DOHH2 (cell line): ENCODE measurements around the gene POLR3K.

Experiments used
- H3F3A ChIP-seq: fragments of 200-600 bp; sonication (generic), shearing (Covaris generic); 2 replicates; pipeline ENCODE4 v1.6.0; 2016; ENCODE audit warnings: antibody characterized with exemption, mild to moderate bottlenecking; ENCODE audit not compliant: control insufficient read depth, insufficient read depth
- H3K27ac ChIP-seq: fragments of 200-600 bp; sonication (generic); 2 replicates; pipeline ENCODE4 v1.5.1; 2014; ENCODE audit warnings: low read depth, mild to moderate bottlenecking, low read length, moderate library complexity
- H3K27me3 ChIP-seq: fragments of 200-600 bp; sonication (generic); 2 replicates; pipeline ENCODE4 v1.6.1; 2014; ENCODE audit warnings: mild to moderate bottlenecking, low read length, mixed read lengths; ENCODE audit not compliant: control insufficient read depth
- H3K36me3 ChIP-seq: fragments of 200-600 bp; sonication (generic); 2 replicates; pipeline ENCODE4 v1.6.1; 2014; ENCODE audit warnings: mild to moderate bottlenecking, low read length, moderate library complexity, mixed read lengths; ENCODE audit not compliant: control insufficient read depth
- H3K4me1 ChIP-seq: fragments of 200-600 bp; sonication (generic); 2 replicates; pipeline ENCODE4 v1.6.1; 2014; ENCODE audit warnings: mild to moderate bottlenecking, low read length, mixed read lengths; ENCODE audit not compliant: control insufficient read depth
- H3K4me2 ChIP-seq: fragments of 200-600 bp; sonication (generic); 2 replicates; pipeline ENCODE4 v1.6.0; 2014; ENCODE audit warnings: mild to moderate bottlenecking, low read length, moderate library complexity
- H3K4me3 ChIP-seq: fragments of 200-600 bp; sonication (generic); 2 replicates; pipeline ENCODE4 v1.5.1; 2014; ENCODE audit warnings: mild to moderate bottlenecking, low read length, mixed read lengths
- H3K79me2 ChIP-seq: fragments of 200-600 bp; sonication (generic); 2 replicates; pipeline ENCODE4 v1.6.1; 2014; ENCODE audit warnings: mild to moderate bottlenecking, low read length, mixed read lengths; ENCODE audit not compliant: control insufficient read depth
- H3K9me2 ChIP-seq: fragments of 200-600 bp; sonication (generic); replicated peaks from 2 replicates; pipeline ENCODE4 v1.6.1; 2014; ENCODE audit warnings: mild to moderate bottlenecking, low read length, mixed read lengths; ENCODE audit not compliant: control insufficient read depth
- H3K9me3 ChIP-seq: fragments of 200-600 bp; sonication (generic); 2 replicates; pipeline ENCODE4 v1.6.1; 2014; ENCODE audit warnings: antibody characterized with exemption, low read length, mixed read lengths; ENCODE audit not compliant: control insufficient read depth, insufficient read depth
- H4K20me1 ChIP-seq: fragments of 200-600 bp; sonication (generic); 2 replicates; pipeline ENCODE4 v1.6.0; 2014; ENCODE audit warnings: low read depth, mild to moderate bottlenecking, antibody characterized with exemption, low read length, moderate library complexity; ENCODE audit not compliant: control insufficient read depth, insufficient read depth
- EZH2phosphoT487 ChIP-seq: fragments of 200-600 bp; sonication (generic); IDR thresholded peaks from 2 replicates; pipeline ENCODE4 v1.6.1; 2017; ENCODE audit warnings: borderline replicate concordance, mild to moderate bottlenecking, antibody characterized with exemption, low read length, moderate library complexity, mixed read lengths
- TF ChIP-seq, protein P1 (sequence below): fragments of 200-600 bp; sonication (generic); IDR thresholded peaks from one replicate; pipeline ENCODE4 v1.5.1; 2014; ENCODE audit warnings: antibody characterized with exemption, mild to moderate bottlenecking, low read depth, low read length; ENCODE audit not compliant: poor library complexity, severe bottlenecking

Gene POLR3K

DNA sequence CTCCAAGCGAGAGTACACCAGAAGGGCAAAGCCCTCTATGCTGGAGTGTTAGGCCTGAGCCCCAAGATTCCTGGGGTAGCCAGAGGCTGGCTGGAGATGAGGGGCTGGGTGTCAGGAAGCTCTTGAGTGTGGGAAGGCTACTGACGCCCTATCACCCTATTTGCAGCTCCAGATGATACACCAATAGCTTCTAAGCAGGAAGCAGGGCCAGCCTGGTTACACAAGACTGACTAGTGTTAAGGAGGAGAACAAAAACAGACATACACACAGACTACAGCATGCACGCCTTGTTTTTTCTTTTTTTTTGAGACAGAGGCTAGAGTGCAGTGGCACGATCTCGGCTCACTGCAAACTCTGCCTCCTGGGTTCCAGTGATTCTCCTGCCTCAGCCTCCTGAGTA is 15.9 kb downstream of the POLR3K start:
- no peak overlapping the region for H3K27ac ChIP-seq
- peaks cover 50% of the 10 kb centered on the region for H3K4me1 ChIP-seq
- H3K27me3 ChIP-seq = no peaks in the 10 kb centered on the region
- TF ChIP-seq, protein P1, sequence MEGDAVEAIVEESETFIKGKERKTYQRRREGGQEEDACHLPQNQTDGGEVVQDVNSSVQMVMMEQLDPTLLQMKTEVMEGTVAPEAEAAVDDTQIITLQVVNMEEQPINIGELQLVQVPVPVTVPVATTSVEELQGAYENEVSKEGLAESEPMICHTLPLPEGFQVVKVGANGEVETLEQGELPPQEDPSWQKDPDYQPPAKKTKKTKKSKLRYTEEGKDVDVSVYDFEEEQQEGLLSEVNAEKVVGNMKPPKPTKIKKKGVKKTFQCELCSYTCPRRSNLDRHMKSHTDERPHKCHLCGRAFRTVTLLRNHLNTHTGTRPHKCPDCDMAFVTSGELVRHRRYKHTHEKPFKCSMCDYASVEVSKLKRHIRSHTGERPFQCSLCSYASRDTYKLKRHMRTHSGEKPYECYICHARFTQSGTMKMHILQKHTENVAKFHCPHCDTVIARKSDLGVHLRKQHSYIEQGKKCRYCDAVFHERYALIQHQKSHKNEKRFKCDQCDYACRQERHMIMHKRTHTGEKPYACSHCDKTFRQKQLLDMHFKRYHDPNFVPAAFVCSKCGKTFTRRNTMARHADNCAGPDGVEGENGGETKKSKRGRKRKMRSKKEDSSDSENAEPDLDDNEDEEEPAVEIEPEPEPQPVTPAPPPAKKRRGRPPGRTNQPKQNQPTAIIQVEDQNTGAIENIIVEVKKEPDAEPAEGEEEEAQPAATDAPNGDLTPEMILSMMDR = no peak
- TF ChIP-seq EZH2phosphoT487 = no peak
- H3K36me3 ChIP-seq = peaks cover 52% of the 10 kb centered on the region
- H3K9me2 ChIP-seq = no peaks in the 10 kb centered on the region
- H3K4me2 ChIP-seq = no peak overlapping the region
- H3K9me3 ChIP-seq = no peaks in the 10 kb centered on the region
- no peak overlapping the region for H3K4me3 ChIP-seq
- 0 out of 2 replicates have a peak, but pooled peaks cover 7% of the 10 kb centered on the region for H4K20me1 ChIP-seq
- no peaks in the 10 kb centered on the region for H3F3A ChIP-seq
- peaks cover 11% of the 10 kb centered on the region for H3K79me2 ChIP-seq

DNA sequence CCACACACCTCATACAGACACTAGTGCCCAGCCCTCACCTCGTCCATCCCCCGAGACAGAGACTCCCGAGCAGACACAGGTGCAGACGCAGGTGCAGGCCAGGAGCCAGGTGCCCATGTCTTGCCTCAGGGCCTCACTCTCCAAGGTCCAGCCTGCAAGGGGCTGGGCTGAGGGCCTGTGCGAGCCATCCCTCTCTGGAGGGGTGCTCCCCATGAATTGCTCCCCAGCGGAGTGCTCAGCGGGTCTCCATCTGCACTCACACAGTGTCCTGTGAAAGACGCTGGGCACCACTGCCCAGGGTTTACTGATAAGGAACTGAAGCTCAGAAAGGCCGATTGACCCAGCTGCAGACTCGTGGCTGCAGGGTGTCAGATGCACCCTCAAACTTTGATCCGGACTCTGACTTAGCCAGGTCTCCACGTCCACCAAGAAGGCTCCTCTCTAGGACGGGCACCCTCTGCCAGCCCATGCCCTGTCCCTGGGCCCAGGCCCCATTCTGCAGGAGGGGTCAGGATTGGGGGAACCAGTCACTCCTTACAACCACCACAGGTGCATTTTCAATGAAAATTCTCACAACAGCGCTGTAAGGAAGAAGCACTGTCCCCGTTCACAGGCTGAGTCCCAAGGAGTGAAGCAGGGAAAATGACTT is 16.9 kb downstream of the POLR3K start:
- no peaks in the 10 kb centered on the region for H3K27me3 ChIP-seq
- H3K4me2 ChIP-seq = no peak overlapping the region
- H3K36me3 ChIP-seq = peaks cover 42% of the 10 kb centered on the region
- H3F3A ChIP-seq = no peaks in the 10 kb centered on the region
- no peaks in the 10 kb centered on the region for H3K9me2 ChIP-seq
- H3K4me1 ChIP-seq = peaks cover 48% of the 10 kb centered on the region
- no peak for TF ChIP-seq EZH2phosphoT487
- TF ChIP-seq, protein P1 = no peak
- peaks cover 4% of the 10 kb centered on the region; the same call in 1 of the 2 replicates for H3K79me2 ChIP-seq
- 0 out of 2 replicates have a peak, but pooled peaks cover 5% of the 10 kb centered on the region for H4K20me1 ChIP-seq
- H3K4me3 ChIP-seq = no peak overlapping the region
- no peak overlapping the region for H3K27ac ChIP-seq
- H3K9me3 ChIP-seq = no peaks in the 10 kb centered on the region

DNA sequence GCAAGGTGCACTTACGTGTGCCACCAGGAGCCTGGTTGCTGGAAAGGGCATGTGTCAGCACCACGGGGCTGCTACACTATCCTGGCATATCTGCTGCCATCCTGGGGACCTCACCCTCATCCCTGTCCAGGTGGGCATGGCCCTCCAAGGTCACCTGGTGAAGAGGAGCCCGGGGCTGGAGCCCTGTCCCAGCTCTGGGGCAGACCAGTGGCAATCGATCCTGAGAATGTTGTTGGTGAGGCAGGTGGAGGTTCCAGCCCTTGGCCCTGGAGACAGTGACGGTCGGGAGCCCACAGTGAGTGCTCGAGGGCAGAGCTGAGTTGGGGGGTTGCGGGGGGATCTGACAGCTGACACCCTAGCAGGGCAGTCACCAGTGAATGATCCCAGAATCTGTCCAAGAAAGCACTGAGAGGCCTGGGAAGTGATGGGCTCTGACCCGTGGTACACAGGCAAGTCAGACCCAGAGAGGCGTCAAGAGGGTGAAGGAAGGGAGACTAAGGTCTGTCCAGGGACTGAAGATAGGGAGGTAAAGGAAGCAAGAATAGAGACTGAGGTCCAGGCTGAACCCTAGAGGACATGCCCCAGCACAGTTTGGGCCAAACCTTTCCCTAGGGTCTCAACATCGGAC is 17.6 kb downstream of the POLR3K start:
- no peak overlapping the region for H3K4me3 ChIP-seq
- H3K36me3 ChIP-seq = peaks cover 36% of the 10 kb centered on the region
- peaks cover 4% of the 10 kb centered on the region; the same call in 1 of the 2 replicates for H3K79me2 ChIP-seq
- peaks cover 48% of the 10 kb centered on the region for H3K4me1 ChIP-seq
- H3K27ac ChIP-seq = no peak overlapping the region
- H4K20me1 ChIP-seq = 0 out of 2 replicates have a peak, but pooled peaks cover 5% of the 10 kb centered on the region
- no peaks in the 10 kb centered on the region for H3F3A ChIP-seq
- H3K9me3 ChIP-seq = no peaks in the 10 kb centered on the region
- no peaks in the 10 kb centered on the region for H3K27me3 ChIP-seq
- no peak overlapping the region for H3K4me2 ChIP-seq
- TF ChIP-seq, protein P1 = no peak
- no peak for TF ChIP-seq EZH2phosphoT487
- no peaks in the 10 kb centered on the region for H3K9me2 ChIP-seq
